Measurements from ENCODE around the gene GPR137C. TPM values are rescaled to one million over a fixed set of nuclear protein-coding genes. Genes with fewer than 3 reads are reported as not detected.

The GPR137C gene
- total and polyA plus RNA-seq, 2 of the 13 experiments (the other 11 are each of a cell fraction or from before 2014, with no cell fraction given), result 0.34 to 0.51 TPM

DNA sequence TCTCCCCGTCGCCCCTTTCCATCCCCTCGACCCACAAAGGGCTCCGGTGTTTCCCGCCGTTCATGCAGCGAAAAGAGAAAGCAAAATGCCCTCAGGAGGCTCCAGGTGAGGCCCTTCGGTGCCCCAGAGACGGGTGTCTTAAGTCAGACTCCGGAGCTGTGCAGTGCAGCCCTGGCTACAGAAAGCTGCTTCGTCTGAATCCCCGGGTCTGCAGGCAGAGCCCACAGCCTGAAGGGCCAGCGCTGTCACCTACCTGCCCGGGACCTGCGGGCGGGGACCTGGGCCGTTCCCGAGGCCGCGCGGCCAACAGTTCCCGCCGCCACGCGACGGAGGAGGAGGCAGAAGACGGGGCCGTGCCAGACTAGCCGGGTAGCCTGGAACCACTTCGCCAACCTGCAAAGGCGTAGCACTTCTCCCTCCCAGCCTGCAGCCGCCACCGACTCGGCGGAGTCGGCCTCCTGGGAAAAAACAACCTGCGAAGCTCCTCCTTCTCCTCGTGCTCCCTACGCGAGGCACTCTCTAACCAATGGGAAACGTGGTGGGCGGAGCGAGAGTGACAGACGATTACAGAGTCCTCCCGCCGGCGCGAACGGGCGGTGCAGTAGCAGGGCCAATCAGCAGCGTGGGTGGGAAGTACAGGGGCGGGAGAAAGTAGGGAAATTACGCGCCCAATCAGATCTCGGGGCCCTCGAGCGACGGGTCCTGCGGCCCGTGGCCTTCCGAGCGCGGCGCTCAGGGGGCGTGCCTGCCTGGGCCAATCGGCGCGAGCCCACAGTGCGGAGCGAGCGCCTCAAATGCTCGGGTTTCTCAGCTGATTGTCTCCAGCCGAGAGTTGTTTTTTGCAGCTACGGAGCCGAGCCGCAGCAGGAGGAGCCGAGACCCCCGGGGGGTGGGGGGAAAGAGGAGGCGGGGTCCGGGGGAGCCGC is at the start of gene GPR137C, which contains the start of gene TXNDC16 (continued):
- peak; percentile 95 for TF ChIP-seq BORCS8-MEF2B (CRISPR knock-in tag; IDR thresholded peaks at IDR 0.05)
- no peak for TF ChIP-seq SIX1 (CRISPR knock-in tag; IDR thresholded peaks at IDR 0.05; ENCODE audit: borderline replicate concordance)
- TF ChIP-seq, protein P1, sequence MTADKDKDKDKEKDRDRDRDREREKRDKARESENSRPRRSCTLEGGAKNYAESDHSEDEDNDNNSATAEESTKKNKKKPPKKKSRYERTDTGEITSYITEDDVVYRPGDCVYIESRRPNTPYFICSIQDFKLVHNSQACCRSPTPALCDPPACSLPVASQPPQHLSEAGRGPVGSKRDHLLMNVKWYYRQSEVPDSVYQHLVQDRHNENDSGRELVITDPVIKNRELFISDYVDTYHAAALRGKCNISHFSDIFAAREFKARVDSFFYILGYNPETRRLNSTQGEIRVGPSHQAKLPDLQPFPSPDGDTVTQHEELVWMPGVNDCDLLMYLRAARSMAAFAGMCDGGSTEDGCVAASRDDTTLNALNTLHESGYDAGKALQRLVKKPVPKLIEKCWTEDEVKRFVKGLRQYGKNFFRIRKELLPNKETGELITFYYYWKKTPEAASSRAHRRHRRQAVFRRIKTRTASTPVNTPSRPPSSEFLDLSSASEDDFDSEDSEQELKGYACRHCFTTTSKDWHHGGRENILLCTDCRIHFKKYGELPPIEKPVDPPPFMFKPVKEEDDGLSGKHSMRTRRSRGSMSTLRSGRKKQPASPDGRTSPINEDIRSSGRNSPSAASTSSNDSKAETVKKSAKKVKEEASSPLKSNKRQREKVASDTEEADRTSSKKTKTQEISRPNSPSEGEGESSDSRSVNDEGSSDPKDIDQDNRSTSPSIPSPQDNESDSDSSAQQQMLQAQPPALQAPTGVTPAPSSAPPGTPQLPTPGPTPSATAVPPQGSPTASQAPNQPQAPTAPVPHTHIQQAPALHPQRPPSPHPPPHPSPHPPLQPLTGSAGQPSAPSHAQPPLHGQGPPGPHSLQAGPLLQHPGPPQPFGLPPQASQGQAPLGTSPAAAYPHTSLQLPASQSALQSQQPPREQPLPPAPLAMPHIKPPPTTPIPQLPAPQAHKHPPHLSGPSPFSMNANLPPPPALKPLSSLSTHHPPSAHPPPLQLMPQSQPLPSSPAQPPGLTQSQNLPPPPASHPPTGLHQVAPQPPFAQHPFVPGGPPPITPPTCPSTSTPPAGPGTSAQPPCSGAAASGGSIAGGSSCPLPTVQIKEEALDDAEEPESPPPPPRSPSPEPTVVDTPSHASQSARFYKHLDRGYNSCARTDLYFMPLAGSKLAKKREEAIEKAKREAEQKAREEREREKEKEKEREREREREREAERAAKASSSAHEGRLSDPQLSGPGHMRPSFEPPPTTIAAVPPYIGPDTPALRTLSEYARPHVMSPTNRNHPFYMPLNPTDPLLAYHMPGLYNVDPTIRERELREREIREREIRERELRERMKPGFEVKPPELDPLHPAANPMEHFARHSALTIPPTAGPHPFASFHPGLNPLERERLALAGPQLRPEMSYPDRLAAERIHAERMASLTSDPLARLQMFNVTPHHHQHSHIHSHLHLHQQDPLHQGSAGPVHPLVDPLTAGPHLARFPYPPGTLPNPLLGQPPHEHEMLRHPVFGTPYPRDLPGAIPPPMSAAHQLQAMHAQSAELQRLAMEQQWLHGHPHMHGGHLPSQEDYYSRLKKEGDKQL (CRISPR knock-in tag; IDR thresholded peaks at IDR 0.05; ENCODE audit: low read depth), result no peak
- TF ChIP-seq ZFP36L1 (CRISPR knock-in tag; IDR thresholded peaks at IDR 0.05), result peak; percentile 64; the same call in 1 of the 2 replicates
- TF ChIP-seq ZNF367 (CRISPR knock-in tag; IDR thresholded peaks at IDR 0.05; ENCODE audit: borderline replicate concordance), result no peak
- TF ChIP-seq SIX4 (CRISPR knock-in tag; IDR thresholded peaks at IDR 0.05), result peak; percentile 44; the same call in 1 of the 2 replicates
- peak; percentile 90 for TF ChIP-seq SNAPC2 (CRISPR knock-in tag; IDR thresholded peaks at IDR 0.05)
- TF ChIP-seq, protein P2, sequence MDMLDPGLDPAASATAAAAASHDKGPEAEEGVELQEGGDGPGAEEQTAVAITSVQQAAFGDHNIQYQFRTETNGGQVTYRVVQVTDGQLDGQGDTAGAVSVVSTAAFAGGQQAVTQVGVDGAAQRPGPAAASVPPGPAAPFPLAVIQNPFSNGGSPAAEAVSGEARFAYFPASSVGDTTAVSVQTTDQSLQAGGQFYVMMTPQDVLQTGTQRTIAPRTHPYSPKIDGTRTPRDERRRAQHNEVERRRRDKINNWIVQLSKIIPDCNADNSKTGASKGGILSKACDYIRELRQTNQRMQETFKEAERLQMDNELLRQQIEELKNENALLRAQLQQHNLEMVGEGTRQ (IDR thresholded peaks at IDR 0.05; ENCODE audit: low read depth, low read length), result no peak
- TF ChIP-seq, protein P2 (CRISPR knock-in tag; IDR thresholded peaks at IDR 0.05; ENCODE audit: borderline replicate concordance), result peak; percentile 54; the same call in 1 of the 2 replicates
- TF ChIP-seq TGIF2 (CRISPR knock-in tag; IDR thresholded peaks at IDR 0.05), result peak; percentile 96
- TF ChIP-seq, protein P3, sequence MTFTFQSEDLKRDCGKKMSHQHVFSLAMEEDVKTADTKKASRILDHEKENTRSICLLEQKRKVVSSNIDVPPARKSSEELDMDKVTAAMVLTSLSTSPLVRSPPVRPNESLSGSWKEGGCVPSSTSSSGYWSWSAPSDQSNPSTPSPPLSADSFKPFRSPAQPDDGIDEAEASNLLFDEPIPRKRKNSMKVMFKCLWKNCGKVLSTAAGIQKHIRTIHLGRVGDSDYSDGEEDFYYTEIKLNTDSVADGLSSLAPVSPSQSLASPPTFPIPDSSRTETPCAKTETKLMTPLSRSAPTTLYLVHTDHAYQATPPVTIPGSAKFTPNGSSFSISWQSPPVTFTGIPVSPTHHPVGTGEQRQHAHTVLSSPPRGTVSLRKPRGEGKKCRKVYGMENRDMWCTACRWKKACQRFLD (CRISPR knock-in tag; IDR thresholded peaks at IDR 0.05; ENCODE audit: borderline replicate concordance), result peak; percentile 71; the same call in 1 of the 2 replicates
- no peak; the same call in 1 of the 2 replicates for TF ChIP-seq ZNF143 (CRISPR knock-in tag; IDR thresholded peaks at IDR 0.05)
- TF ChIP-seq ZMYM3 (CRISPR knock-in tag; IDR thresholded peaks at IDR 0.05), result no peak
- TF ChIP-seq, protein P4, sequence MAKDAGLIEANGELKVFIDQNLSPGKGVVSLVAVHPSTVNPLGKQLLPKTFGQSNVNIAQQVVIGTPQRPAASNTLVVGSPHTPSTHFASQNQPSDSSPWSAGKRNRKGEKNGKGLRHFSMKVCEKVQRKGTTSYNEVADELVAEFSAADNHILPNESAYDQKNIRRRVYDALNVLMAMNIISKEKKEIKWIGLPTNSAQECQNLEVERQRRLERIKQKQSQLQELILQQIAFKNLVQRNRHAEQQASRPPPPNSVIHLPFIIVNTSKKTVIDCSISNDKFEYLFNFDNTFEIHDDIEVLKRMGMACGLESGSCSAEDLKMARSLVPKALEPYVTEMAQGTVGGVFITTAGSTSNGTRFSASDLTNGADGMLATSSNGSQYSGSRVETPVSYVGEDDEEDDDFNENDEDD (CRISPR knock-in tag; IDR thresholded peaks at IDR 0.05; ENCODE audit: borderline replicate concordance), result peak; percentile 94
- TF ChIP-seq, protein P5, sequence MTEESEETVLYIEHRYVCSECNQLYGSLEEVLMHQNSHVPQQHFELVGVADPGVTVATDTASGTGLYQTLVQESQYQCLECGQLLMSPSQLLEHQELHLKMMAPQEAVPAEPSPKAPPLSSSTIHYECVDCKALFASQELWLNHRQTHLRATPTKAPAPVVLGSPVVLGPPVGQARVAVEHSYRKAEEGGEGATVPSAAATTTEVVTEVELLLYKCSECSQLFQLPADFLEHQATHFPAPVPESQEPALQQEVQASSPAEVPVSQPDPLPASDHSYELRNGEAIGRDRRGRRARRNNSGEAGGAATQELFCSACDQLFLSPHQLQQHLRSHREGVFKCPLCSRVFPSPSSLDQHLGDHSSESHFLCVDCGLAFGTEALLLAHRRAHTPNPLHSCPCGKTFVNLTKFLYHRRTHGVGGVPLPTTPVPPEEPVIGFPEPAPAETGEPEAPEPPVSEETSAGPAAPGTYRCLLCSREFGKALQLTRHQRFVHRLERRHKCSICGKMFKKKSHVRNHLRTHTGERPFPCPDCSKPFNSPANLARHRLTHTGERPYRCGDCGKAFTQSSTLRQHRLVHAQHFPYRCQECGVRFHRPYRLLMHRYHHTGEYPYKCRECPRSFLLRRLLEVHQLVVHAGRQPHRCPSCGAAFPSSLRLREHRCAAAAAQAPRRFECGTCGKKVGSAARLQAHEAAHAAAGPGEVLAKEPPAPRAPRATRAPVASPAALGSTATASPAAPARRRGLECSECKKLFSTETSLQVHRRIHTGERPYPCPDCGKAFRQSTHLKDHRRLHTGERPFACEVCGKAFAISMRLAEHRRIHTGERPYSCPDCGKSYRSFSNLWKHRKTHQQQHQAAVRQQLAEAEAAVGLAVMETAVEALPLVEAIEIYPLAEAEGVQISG (CRISPR knock-in tag; IDR thresholded peaks at IDR 0.05), result peak; percentile 66

All from HepG2 (cell line).